ENCODE data around the gene AGBL1.
"Not testable (repeated sequence)": the region's sequence is repeated elsewhere in the genome, so short reads cannot be mapped to it uniquely, and the experiment has no call there.

Gene AGBL1

GRCh38 chr15:87021751-87022150 lies 942.1 kb downstream of the AGBL1 start:
- no peak for FAIRE-seq

- no peak for FAIRE-seq
Observed at GRCh38 chr15:87031540-87032230, 952.0 kb downstream of the AGBL1 start.

GRCh38 chr15:87032295-87032694 lies 952.6 kb downstream of the AGBL1 start:
- no peak for FAIRE-seq

GRCh38 chr15:87033056-87033455 lies 953.4 kb downstream of the AGBL1 start:
- FAIRE-seq, result no peak

- no peak for FAIRE-seq
Observed at GRCh38 chr15:87034886-87035285, 955.2 kb downstream of the AGBL1 start.

- FAIRE-seq, result no peak
Observed at GRCh38 chr15:87038404-87038803, 958.7 kb downstream of the AGBL1 start.

- FAIRE-seq, result not testable (repeated sequence)
Observed at GRCh38 chr15:87042619-87043018, 962.9 kb downstream of the AGBL1 start.

- no peak for FAIRE-seq
Observed at GRCh38 chr15:87045746-87046145, 966.1 kb downstream of the AGBL1 start.

- no peak for FAIRE-seq
Observed at GRCh38 chr15:87047203-87047965, 967.7 kb downstream of the AGBL1 start.
